Osteoblast (primary cell): Measurements from ENCODE around the gene HCAR1. TPM values are rescaled to one million over a fixed set of nuclear protein-coding genes. Genes with fewer than 3 reads are reported as not detected.

Source experiments
- DNase-seq: peaks from one replicate; pipeline ENCODE4 v3.0.0; 2011; ENCODE audit warnings: low spot score, mixed read lengths; ENCODE audit not compliant: insufficient read length; ENCODE audit errors: missing footprints
- H2AFZ ChIP-seq: 2 replicates; pipeline ENCODE4 v1.6.0; 2011; ENCODE audit warnings: mild to moderate bottlenecking, low read length
- H3K27ac ChIP-seq: 2 replicates; pipeline ENCODE4 v1.5.1; 2011; ENCODE audit warnings: mild to moderate bottlenecking, low read depth, low read length, moderate library complexity
- H3K27me3 ChIP-seq: 2 replicates; pipeline ENCODE4 v1.6.0; 2012; ENCODE audit warnings: mild to moderate bottlenecking, control low read depth, inconsistent platforms, low read length, moderate library complexity; ENCODE audit not compliant: insufficient read depth
- H3K36me3 ChIP-seq: 2 replicates; pipeline ENCODE4 v1.5.1; 2011; ENCODE audit warnings: mild to moderate bottlenecking, low read length, control low read depth, moderate library complexity; ENCODE audit not compliant: insufficient read depth
- H3K4me1 ChIP-seq: 2 replicates; pipeline ENCODE4 v1.5.1; 2011; ENCODE audit warnings: mild to moderate bottlenecking, low read length, control low read depth, moderate library complexity; ENCODE audit not compliant: insufficient read depth
- H3K4me2 ChIP-seq: 2 replicates; pipeline ENCODE4 v1.6.0; 2011; ENCODE audit warnings: mild to moderate bottlenecking, low read length; ENCODE audit not compliant: insufficient read depth
- H3K4me3 ChIP-seq: fragments of 200-600 bp; sonication (generic); 3 replicates; pipeline ENCODE4 v1.5.1; 2012; ENCODE audit warnings: mild to moderate bottlenecking, low read length, inconsistent platforms; ENCODE audit not compliant: insufficient read depth
- H3K79me2 ChIP-seq: 2 replicates; pipeline ENCODE4 v1.6.0; 2012; ENCODE audit warnings: mild to moderate bottlenecking, low read length, control low read depth, inconsistent platforms; ENCODE audit not compliant: insufficient read depth
- H3K9me3 ChIP-seq: 2 replicates; pipeline ENCODE4 v1.5.1; 2011; ENCODE audit warnings: low read depth, low read length, control low read depth
- H4K20me1 ChIP-seq: 2 replicates; pipeline ENCODE4 v1.6.0; 2012; ENCODE audit warnings: mild to moderate bottlenecking, low read length, control low read depth; ENCODE audit not compliant: insufficient read depth
- CTCF ChIP-seq: IDR thresholded peaks from 2 replicates; pipeline ENCODE4 v1.5.1; 2011; ENCODE audit warnings: mild to moderate bottlenecking, low read depth, low read length, moderate library complexity; ENCODE audit errors: extremely low read depth
- total RNA-seq: library from RNA; depleted of rRNA; stranded (reverse); fragments of >200 nt; gene quantifications from 2 replicates; pipeline ENCODE4 v1.2.3, GENCODE V29; 2012

HCAR1 gene
- 0.59 and 1.1 TPM in 2 replicates for total RNA-seq

DNA sequence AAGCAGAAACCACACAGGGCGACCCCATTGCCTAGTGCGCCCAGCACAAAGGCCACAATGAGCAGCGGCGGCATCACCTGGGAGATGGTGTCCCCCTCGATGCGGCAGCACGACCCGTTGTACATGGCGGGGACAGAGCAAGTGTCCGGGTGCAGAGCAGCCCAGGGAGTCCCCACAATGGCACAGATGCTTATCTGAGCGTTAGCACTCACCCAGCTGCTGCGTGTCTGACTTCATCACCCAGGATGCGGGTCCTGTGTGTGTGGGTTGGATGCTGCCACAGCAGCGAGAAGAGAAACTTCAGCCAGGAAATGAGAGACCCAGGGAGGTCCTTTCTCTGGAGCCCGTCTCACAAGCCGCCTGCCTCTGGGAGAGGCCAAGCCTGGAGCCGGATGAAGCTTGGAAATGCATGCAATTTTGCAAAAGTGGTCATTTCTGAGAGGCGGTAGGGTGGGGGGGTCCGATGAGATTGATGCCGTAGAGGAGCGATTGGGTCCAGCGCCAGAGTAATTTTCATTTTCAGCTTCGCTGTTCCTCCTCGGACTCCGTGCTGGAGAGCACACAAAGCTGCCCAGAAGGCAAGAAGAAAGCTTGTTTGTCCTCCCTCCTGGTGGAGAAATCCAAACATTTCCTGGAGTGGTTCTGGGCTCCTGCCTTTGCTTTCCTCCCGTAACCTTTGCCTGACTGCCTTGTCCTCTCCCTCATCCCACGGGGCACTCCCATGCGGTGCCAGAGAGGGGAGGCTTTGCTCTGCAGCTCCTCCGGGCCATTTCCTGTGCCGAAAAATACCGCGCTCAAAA, at the start of gene HCAR1:
Gene HCAR1 (minus strand): TSS at position 630 of the 800 bp plus-strand sequence. CDS start 505 bp downstream, at position 125.
- peak within 1 kb of the TSS; percentile 70 for H3K4me3 ChIP-seq

DNA sequence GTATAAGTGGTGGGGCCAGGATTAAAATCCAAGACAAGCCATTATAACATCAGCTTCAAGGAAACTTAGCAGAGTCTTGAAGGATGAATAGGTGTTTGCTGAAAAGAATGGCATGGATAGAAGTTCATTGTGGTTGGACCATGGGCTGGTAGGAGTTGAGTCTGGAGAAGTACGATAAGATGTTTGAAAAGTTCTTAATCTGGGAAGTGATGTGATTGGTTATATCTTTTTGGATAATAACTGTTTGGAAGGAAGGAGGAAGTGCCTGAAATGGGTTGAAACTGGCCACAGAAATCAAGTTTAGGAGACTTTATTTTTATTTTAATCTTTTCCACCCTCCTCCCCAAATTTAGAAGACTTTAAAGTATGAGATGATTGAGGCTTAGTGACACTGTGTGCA, 26.9 kb upstream of the HCAR1 start:
- Histone ChIP-seq H3K36me3 (peaks cover 71% of the 10 kb centered on the region), H3K9me3 (no peaks in the 10 kb centered on the region), H4K20me1 (peaks cover 19% of the 10 kb centered on the region), H3K79me2 (peaks cover 79% of the 10 kb centered on the region), H3K27me3 (no peaks in the 10 kb centered on the region), H3K27ac (no peak overlapping the region), H2AFZ (no peak overlapping the region), H3K4me2 (no peak overlapping the region), H3K4me3 (no peak overlapping the region), H3K4me1 (peaks cover 10% of the 10 kb centered on the region)
- no peak for TF ChIP-seq CTCF
- DNase-seq, result no peak

More for the DNA sequence above, at the start of gene HCAR1:
- TF ChIP-seq CTCF, result no peak
- no peaks in the 10 kb centered on the region for H3K79me2 ChIP-seq
- peaks cover 10% of the 10 kb centered on the region for H3K4me1 ChIP-seq
- no peaks in the 10 kb centered on the region for H3K9me3 ChIP-seq
- H2AFZ ChIP-seq, result peak within 1 kb of the TSS; percentile 96
- H3K36me3 ChIP-seq, result no peaks in the 10 kb centered on the region
- H4K20me1 ChIP-seq, result no peaks in the 10 kb centered on the region
- peak within 1 kb of the TSS; percentile 90 for H3K4me2 ChIP-seq
- peak; percentile 90 for DNase-seq
- peak within 1 kb of the TSS; percentile 9 for H3K27ac ChIP-seq
- no peaks in the 10 kb centered on the region for H3K27me3 ChIP-seq

DNA sequence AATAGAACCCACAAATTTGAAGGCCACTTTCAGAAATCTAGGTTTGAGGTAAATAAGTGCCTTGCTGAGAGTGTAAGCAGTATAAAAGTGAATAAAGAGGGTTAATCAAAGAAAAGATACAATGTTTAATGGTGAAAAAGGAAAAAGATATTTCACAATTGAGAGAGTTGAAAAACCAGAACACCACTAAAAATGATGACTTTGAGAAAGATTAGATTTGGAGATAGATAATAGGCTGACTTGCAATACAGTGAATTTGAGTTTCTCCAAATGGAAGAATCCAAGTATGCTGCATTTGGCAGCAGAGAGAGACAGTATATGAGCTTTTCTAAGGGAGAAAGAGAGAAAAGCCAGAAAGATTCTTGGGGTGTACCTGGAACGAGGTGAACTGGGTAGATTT, 24.1 kb upstream of the HCAR1 start:
- H3K79me2 ChIP-seq, result peaks cover 63% of the 10 kb centered on the region
- no peak overlapping the region for H3K4me3 ChIP-seq
- peak overlapping the region; percentile 7 for H3K27ac ChIP-seq
- H3K4me2 ChIP-seq, result no peak overlapping the region
- H2AFZ ChIP-seq, result no peak overlapping the region
- peaks cover 13% of the 10 kb centered on the region for H4K20me1 ChIP-seq
- DNase-seq, result no peak
- no peak for TF ChIP-seq CTCF
- peaks cover 55% of the 10 kb centered on the region for H3K36me3 ChIP-seq
- no peaks in the 10 kb centered on the region for H3K27me3 ChIP-seq
- H3K4me1 ChIP-seq, result peaks cover 10% of the 10 kb centered on the region
- H3K9me3 ChIP-seq, result no peaks in the 10 kb centered on the region

GRCh38 chr12:122753319-122753650, 22.6 kb upstream of the HCAR1 start:
- no peak for TF ChIP-seq CTCF
- peaks cover 41% of the 10 kb centered on the region for H3K36me3 ChIP-seq
- peak overlapping the region; percentile 97 for H3K4me3 ChIP-seq
- H4K20me1 ChIP-seq, result peaks cover 4% of the 10 kb centered on the region
- H3K27me3 ChIP-seq, result no peaks in the 10 kb centered on the region
- H3K4me2 ChIP-seq, result peak overlapping the region; percentile 99
- no peaks in the 10 kb centered on the region for H3K9me3 ChIP-seq
- no peak for DNase-seq
- H3K4me1 ChIP-seq, result peaks cover 10% of the 10 kb centered on the region
- H2AFZ ChIP-seq, result peak overlapping the region; percentile 95
- H3K79me2 ChIP-seq, result peaks cover 50% of the 10 kb centered on the region
- peak overlapping the region; percentile 85 for H3K27ac ChIP-seq
